HUDEP-2 (cell line): ENCODE results near the gene ATP1B2.
"Not testable (repeated sequence)": the region's sequence is repeated elsewhere in the genome, so short reads cannot be mapped to it uniquely, and the experiment has no call there.

ENCODE experiments used
- DNase-seq, 76 experiments: peaks; one replicate each; lab custom pipeline; 2025; ENCODE audit not compliant: unreplicated experiment in 76 of 76; lab: John Stamatoyannopoulos, UW

The ATP1B2 gene, protein sequence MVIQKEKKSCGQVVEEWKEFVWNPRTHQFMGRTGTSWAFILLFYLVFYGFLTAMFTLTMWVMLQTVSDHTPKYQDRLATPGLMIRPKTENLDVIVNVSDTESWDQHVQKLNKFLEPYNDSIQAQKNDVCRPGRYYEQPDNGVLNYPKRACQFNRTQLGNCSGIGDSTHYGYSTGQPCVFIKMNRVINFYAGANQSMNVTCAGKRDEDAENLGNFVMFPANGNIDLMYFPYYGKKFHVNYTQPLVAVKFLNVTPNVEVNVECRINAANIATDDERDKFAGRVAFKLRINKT

DNA sequence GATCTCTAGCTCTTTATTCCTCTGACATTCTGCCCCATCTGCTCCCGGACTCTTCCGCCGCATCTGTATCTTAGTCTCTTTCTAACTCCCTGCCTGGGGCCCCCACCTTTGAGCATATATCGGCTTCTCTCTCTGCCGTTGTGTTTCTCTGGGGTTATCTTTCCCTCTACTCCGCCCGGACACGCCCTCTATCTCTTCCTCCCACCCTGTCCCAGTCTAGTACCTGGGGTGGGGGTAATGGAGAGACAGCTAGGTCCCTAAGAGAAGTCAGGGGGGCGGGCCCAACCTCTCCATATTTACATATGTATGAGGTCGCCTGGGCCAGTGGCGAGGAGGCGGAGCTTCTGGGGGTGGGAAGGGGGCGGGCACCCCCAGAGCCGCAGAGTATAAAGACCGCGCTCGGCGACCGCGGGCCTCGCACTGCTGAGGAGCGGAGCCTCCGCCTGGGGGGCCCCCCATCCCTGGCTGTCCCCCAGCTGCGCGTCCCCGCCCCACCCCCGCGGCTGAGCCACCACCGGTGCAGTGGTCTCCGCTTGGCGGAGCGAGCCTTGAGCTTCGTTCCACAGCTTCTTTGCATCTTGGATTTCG lies at the start of gene ATP1B2:
ATP1B2 (plus strand) TSS at position 418 of the 588 bp plus-strand sequence. CDS start 593 bp downstream, outside the sequence.
- peak in 74 of 76 experiments; percentile 71 to 98 (median 94) for DNase-seq

DNA sequence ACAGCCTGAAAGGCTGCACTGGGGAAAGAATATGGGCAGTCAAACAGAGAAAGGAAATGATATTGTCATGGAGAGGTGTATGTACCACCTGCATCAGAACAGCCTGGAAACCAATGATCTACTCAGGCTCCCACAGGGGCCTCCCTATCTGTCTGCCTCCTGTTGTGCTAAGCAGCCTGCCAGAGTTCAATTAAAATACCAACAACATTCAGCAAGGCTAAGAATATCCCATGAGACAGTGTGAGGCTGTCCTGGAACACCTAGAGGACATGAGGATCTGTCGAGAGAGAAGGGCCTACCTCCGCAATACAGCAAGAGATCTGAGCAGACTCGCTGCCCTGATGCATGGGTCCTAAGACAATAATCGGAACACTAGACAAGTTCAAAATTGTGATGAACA lies 44.4 kb upstream of the ATP1B2 start:
- DNase-seq = no peak

DNA sequence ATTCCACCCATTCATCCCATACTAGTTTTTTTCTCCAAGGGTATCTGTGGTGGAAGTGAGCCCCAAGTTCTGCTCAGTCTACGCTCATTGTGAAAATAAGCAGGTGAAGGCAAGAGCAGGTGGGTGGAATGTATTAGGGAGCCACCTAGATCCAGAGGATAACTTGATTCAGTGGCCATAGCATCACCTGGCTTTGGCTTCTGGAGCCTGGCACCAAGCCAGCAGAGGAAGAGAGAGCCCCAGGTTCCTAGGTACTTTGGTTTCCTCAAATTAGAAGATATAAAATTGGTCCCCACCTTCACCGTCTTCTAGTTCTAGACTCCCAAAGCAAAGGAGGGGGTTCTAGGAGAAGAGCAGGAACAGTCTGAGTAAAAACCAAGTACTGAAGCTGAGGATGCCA lies 40.1 kb upstream of the ATP1B2 start:
- DNase-seq = no peak

DNA sequence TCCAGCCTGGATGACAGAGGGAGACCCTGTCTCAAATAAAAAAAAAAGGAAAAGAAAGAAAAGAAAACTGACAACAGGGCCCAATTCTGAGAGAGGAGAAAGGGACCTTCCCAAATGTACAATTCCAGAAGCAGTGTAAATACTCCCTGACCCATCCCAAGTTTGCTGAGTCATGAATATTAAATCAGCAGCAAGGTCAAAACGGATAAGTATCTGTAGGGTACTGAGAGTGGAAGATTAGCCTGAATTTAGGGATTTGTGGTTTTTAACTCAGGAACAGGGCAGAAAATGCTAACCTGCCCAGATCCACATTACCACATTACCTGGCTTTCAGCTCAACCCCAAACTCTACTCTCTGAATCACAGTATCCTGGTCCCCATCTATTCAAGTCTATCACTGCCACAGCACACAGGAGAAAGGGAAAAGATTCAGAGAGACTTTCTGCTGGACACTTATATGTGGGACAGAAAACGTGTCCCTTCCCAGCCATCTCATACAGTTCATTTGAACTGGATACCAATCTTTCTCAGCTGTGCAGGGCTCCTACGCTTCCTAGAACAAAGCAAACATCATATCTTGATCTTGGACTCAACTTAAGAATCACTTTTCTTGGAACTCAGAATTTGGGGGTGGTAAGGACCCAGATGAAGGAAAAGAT lies 39.0 kb upstream of the ATP1B2 start:
- DNase-seq = peak in 1 of 76 experiments; percentile 20

DNA sequence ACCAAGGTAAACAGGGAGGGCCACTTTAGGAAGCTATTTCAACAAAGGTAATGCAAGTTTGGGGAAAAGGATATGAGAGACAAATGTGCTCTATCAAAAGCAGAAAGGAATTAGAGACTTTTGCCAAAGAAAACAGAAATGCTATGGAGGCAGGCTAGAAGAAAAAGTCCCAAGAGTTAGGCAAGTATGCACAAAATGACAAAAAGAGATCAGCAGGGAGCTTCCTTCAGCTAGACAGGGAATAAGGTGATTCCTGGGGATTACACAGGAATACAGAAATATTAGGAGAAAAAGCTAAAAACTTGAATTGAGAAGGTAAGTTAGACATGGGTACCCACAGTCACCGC lies 38.5 kb upstream of the ATP1B2 start:
- no peak for DNase-seq

DNA sequence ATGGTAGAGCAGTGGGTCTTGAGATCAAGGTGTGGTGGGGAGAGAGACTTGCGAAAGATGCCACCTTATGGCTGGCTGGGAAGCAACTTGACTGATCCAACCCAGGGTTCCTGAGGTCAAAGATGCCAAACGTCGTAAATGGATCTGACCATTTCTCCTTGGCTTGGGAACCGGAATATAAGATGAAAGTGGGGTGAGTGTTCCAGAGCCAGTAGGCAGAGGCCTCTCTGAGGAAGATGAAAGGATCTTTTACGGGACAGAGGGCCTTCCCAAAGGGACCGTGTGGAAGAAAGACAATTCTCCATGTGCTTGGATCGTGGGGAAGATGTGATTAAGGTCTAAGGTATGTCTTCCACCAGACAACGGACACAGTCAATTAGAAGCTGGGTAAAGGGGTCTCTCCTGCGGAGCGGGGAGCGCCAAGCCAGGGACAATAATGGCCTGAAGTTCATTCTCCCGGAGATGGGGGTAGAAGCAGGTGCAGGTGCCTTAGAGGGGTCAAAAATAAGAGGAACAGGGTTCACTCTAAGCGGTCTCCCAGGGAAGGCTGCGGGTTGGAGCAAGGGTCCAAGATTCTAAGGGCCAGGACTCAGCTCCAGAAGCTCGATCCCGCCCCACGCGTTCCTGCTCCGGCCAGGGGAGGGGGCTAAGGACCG lies 36.8 kb upstream of the ATP1B2 start:
- peak in 3 of 76 experiments; percentile 2 to 21 (median 5) for DNase-seq

DNA sequence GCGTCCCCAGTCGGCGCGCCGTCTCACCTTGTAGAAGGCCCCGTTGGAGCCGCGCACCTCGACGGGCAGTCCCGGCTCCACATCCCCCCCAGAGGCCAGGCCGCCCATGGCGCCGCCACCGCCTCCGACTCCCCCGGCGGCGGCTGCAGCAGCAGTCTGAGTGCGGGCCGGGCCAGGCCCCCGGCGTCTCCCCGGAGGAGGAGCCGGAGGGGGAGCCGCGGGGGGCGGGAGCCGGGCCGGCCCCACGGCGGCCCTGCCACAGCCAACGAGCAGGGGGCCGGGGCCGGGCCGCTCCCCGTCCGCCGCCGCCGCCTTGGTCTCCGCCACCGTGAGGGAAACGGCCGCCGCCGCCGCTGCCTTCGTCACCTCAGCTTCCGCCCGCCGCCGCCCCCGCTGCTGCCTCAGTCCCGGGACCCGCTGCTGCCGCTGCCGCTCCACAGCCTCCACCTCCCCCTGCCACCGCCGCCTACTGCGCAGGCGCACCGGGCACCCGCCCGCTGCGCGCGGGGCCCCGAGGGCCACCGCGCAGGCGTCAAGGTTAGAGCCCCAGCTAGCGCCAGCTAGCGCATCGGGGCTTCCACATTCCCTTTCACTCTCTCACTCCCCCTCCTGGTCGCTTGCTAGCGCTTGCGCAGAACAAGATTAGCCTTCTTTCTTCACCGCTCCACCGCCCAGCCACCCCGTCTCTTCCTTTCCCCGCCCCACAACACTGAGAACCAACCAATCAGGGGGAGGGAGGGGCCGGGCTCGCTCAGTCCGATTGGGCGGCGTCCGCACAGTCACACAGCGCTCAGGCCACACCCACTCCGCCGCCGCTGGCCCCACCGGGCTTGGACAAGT lies 36.1 kb upstream of the ATP1B2 start, which contains the start of gene FXR2:
FXR2 (minus strand) TSS at position 473 of the 840 bp plus-strand sequence; CDS start at position 108, 365 bp downstream.
- peak in 75 of 76 experiments; percentile 43 to 100 (median 99) for DNase-seq

DNA sequence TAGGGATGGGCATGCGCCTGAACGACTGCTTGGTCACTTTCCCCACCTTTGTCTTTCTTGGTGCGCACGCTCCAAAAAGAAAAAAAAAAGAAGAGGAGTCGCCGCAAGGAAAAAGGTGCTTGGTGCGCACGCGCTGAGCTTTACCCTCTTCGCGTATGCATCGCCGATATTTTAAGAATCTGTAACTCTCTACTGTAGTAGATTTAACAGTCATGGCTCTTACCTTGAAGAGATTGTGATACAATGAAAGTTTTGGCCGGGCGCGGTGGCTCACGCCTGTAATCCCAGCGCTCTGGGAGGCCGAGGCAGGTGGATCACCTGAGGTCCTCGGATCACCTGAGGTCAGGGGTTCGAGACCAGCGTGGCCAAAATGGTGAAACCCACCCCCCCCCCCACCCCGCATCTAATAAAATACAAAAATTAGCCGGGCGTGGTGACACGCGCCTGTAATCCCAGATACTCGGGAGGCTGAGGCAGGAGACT lies 35.4 kb upstream of the ATP1B2 start:
- DNase-seq = no peak

DNA sequence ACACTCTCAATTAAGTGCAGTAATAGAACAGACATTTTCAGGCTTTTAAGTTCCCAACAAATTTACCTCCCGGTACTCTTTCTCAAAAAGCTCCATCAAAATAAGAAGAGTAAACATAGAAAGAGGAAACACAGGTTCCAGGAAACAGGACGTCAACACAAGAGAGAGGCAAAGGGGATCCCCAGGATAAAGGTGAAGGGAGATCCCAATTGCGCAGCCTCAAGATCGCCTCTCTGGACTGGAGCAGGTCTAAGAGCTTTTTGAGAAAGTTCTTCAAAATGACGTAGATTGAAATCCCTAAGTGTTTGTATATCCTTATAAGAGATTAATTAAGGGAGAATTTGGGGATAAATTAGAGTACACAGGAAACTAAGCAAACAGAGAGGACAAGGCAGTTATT lies 32.1 kb upstream of the ATP1B2 start:
- no peak for DNase-seq

DNA sequence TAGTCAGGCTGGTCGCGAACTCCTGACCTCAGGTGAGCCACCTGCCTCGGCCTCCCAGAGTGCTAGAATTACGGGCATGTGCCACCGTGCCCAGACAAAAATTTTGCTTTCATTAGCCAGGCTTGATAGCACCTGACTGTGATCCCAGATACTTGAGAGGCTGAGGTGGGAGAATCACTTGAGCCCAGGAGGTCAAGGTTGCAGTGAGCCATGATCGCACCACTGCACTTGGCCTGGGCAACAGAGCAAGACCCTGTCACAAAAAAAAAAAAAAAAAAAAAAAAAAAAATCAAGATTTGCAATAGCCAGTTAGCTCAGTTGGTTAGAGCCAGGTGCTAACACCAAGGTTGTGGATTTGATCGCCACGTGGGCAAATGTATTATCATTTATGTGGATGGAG lies 29.9 kb upstream of the ATP1B2 start:
- DNase-seq = no peak

DNA sequence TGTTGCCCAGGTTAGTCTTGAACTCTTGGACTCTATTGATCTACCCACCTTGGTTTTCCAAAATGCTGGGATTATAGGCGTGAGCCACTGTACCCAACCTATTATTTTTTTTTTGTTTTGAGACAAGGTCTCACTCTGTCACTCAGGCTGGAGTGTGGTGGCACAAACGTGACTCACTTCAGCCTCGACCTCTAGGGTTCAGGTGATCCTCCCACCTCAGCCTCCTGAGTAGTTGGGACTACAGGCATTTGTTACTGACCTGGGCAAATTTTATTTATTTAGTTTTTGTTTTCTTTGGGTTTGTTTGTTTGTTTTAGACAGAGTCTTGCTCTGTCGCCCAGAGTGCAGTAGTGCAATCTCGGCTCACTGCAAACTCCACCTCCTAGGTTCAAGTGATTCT lies 27.1 kb upstream of the ATP1B2 start:
- DNase-seq = no peak

DNA sequence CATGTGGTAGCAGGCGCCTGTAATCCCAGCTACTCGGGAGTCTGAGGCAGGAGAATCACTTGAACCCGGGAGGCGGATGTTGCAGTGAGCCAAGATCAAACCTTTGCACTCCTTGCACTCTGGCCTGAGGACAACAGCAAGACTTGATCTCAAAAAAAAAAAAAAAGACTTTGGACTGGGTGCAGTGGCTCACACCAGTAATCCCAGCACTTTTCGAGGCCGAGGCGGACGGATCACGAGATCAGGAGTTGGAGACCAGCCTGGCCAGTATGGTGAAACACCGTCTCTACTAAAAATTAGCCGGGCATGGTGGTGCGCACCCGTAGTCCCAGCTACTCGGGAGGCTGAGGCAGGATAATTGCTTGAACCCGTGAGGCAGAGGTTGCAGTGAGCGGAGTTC lies 25.0 kb upstream of the ATP1B2 start:
- not testable (repeated sequence) for DNase-seq

DNA sequence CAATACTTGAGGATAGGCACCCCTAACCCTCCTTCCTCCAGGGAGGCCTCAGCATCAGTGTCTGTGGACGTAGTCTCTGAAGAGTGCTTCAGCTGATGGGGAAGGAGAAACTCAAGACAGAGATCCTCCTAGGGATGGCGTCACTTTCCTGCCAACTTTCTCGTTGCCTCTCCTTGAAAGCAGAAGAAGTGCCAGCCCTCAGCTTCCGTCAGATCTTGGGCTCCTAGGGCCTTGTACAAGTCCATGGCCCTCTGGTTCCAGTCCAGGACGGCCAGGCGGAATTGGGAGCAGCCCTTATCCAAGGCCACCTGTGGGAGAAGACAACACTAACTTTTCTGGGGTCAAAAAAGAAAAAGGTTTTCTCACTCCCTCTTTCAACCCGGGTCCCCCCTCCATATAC lies 24.4 kb upstream of the ATP1B2 start:
- DNase-seq = no peak

DNA sequence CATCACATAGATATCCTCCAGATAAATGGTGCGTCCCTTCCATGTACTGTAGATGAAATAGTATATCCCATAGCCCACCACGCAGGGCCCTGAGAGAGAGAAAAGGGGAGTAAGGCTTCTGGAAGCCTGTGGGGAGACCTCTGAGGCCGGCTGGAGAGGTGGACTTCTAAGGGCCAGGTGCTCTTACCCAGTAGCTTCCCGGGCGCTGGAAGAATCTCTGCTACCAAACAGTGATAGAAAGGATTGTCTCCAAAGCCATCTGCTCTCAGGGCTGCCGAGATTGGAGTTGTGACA lies 23.8 kb upstream of the ATP1B2 start:
- DNase-seq = peak in 18 of 76 experiments; percentile 3 to 51 (median 22)

DNA sequence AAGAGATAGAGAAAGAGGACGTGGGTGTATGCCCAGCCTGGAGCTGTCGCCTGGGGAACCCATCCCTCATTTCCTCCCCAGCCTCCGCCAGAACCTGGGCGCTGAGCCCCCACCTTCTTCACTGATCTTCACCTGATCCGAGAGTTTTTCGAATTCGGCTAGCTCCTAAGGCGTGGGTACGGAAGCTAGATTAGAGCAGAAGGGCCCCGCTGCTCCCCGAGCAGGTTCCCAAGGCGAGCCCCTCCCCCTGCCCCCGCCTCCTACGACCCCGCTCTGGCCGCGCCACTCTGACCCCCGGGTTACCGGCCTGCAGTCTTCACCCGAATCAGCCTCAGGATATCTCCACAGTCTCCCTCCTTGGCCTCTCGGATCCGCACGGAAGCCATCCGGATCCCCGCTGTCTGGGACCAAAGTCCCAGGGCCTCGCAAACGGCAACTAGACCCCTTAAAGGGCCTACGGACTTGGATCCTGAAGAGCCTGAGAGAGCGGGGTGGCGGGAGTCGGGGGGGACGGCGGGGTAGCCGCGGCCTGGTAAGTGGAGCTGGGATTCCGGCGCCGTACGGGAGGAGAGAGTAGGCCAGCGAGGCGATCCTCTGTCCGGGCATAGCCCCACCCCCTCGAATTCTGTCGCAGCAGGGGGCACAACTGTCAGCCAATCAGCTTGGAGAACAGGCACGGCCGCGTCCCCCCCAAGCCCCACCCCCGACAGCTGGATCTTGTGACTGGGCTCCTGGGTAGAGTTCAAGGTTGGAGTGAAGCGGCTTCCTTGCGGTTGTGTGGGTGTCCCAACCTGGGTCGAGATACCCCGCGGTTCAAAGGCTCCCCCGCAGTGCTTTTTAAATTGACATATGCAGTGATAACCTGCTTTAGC lies 23.2 kb upstream of the ATP1B2 start, which contains the start of gene SAT2:
SAT2 (minus strand) TSS at position 572 of the 872 bp plus-strand sequence; CDS start at position 386, 186 bp downstream.
- peak in 70 of 76 experiments; percentile 23 to 97 (median 87) for DNase-seq

DNA sequence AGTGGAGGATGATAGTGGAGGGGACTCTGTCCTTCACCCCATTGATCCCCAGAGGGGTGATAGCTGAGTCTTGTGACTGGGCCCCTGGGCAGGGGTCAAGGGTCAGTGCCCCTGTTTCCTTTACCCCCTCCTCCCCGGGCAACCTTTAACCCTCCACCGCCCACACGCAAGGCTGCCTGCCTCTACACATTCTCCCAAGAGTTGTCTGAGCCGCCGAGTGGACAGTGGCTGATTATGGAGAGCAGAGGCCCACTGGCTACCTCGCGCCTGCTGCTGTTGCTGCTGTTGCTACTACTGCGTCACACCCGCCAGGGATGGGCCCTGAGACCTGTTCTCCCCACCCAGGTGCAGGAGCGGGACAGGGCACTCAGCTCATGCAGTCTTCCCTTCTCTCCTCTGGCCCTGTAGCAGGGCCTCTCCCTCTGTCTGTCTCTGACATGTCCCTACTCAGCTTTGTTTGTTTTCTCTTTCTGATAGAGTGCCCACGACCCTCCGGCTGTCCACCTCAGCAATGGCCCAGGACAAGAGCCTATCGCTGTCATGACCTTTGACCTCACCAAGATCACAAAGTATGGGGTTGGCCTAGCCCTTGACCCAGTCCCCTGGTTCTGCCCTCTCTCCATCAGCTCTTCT lies 20.7 kb upstream of the ATP1B2 start, which contains the start of gene SHBG:
SHBG (plus strand) TSS at position 197 of the 633 bp plus-strand sequence; CDS start at position 235, 38 bp downstream.
- DNase-seq = no peak

DNA sequence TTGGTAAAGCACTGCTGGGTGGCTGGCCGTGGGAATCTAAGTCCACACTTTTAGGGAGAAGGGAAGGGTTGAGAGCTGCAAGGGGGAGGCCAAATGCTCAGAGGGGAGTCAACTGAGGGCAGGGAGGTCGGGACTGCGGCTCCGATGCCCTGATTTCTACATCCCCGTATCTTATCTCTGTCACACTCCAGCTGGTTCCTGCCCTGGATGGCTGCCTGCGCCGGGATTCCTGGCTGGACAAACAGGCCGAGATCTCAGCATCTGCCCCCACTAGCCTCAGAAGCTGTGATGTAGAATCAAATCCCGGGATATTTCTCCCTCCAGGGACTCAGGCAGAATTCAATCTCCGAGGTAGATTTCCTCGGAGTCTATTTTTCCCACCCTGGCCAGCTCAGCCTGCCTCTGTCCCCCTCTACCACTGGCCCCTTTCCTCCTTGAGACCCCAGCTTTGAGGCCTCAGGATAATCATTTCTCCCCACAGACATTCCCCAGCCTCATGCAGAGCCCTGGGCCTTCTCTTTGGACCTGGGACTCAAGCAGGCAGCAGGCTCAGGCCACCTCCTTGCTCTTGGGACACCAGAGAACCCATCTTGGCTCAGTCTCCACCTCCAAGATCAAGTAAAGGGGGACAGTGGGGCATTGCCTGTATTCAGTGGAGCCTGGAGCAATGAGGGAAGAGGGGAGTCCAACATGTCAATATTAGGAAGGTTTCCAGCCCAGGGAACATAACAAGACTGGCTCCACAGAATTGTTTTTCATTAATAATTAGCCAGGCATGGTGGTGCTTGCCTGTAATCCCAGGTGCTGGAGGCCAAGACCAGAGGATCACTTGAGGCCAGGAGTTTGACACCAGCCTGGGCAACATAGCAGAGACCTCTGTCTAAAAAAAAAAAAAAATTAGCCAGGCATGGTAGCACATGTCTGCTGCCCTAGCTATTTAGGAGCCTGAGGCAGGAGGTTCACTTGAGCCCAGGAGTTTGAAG lies 19.0 kb upstream of the ATP1B2 start:
- DNase-seq = no peak
